ENCODE data around the gene C15orf61.

- TF ChIP-seq CTCF (IDR thresholded peaks at IDR 0.05) (no peak), POLR2A (IDR thresholded peaks at IDR 0.05) (no peak)
These were observed 57.2 kb downstream of the C15orf61 start for GRCh38 chr15:67578020-67578600.
